ENCODE data around the gene TMTC3. TPM values are rescaled to one million over a fixed set of nuclear protein-coding genes. Genes with fewer than 3 reads are reported as not detected.
A peak's percentile ranks its signal among the peaks of the same experiment; 100 is the strongest.
"Not testable (repeated sequence)": the region's sequence is repeated elsewhere in the genome, so short reads cannot be mapped to it uniquely, and the experiment has no call there.

Gene TMTC3
- polyA plus RNA-seq, 2 of the 4 experiments (the other 2 are of a cell fraction): 12.0 to 34.9 TPM

DNA sequence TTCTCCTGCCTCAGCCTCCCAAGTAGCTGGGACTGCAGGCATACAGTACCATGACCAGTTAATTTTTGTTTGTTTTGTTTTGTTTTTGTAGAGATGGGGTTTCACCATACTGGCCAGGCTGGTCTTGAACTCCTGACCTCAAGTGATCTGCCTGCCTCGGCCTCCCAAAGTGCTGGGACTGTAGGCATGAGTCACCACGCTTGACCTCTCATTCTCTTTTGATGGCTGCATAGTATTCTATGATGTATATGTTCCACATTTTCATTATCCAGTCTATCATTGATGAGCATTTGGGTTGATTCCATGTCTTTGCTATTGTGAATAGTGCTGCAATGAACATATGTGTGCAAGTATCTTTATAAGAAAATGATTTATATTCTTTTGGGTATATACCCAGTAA lies 8.9 kb upstream of the TMTC3 start:
- H3K4me3 ChIP-seq; H3K9me3 ChIP-seq; H3K4me2 ChIP-seq; ATAC-seq; H3K4me1 ChIP-seq; POLR2A ChIA-PET; CTCF ChIA-PET; DNase-seq (ENCODE audit: low read depth in 1 of 2, low spot score in 1 of 2); FAIRE-seq; TF ChIP-seq FOSL2 (IDR thresholded peaks at IDR 0.05): not testable (repeated sequence)
- 0 out of 2 replicates have a peak, but pooled peaks have one; percentile 19 for TF ChIP-seq FOSL2 (CRISPR knock-in tag; IDR thresholded peaks at IDR 0.05)
- H3K27ac ChIP-seq: peak overlapping the region in 1 of 2 experiments; percentile 77; a peak in 3 of 6 replicates
- 91% methylated on average over 2 of the region's 2 CpGs for WGBS (ENCODE audit: missing lambda C conversion rate)

DNA sequence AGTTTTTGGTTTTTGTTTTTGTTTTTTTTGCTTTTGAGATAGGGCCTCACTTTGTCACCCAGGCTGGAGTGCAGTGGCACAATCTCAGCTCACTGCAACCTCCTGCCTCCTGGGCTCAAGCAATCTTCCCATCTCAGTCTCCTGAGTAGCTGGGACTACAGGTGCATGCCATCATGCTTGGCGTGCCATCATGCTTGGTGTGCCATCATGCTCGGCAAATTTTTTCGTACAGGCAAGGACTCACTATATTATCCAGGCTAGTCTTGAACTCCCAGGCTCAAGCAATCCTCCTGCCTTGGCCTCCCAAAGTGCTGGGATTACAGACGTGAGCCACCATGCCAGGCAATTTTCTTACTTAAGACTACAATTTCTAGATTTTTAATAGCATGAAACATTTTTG lies 2.4 kb upstream of the TMTC3 start:
- DNase-seq (ENCODE audit: low read depth in 1 of 2, low spot score in 1 of 2); H3K4me2 ChIP-seq; FAIRE-seq; H3K4me3 ChIP-seq; CTCF ChIA-PET; POLR2A ChIA-PET; H3K9me3 ChIP-seq; ATAC-seq; H3K27ac ChIP-seq: not testable (repeated sequence)
- TF ChIP-seq MAFK (IDR thresholded peaks at IDR 0.05; ENCODE audit: partially characterized antibody): peak; percentile 9
- WGBS (ENCODE audit: missing lambda C conversion rate): 94% methylated on average over 4 of the region's 4 CpGs
- peaks cover 19% of the 10 kb centered on the region for H3K4me1 ChIP-seq

DNA sequence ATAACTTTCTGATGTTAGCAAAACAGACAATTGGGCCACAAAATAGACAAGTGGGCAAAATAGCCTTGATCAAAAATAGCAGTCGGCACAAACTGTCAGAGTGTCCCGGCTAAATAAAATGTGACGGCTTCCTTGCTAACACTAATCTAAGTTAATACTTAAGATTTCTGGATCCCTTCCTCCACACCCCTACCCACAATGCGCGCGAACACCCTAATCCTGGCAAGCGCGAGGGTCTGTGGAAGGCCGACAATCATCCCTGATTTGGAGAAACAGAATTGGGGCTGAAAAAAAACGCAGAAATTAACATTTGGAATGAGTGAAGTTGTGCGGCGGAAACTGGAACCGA lies 708 bp upstream of the TMTC3 start:
- H3K4me2 ChIP-seq: peak overlapping the region; percentile 82
- peak overlapping the region; percentile 76 for H3K4me3 ChIP-seq
- no peaks in the 10 kb centered on the region for H3K9me3 ChIP-seq
- no peak for FAIRE-seq
- POLR2A ChIA-PET: interaction anchor here (0.6 to 1.3 kb wide), 4 partner anchors 12 to 439 kb away, joined by 3 read pairs; no protein-coding TSS in a partner anchor
- ATAC-seq: peak; percentile 2 to 13; a peak in 4 of 6 replicates
- 3% methylated on average over 13 of the region's 13 CpGs for WGBS (ENCODE audit: missing lambda C conversion rate)
- peak overlapping the region; percentile 72 to 91 for H3K27ac ChIP-seq
- DNase-seq (ENCODE audit: low read depth in 1 of 2, low spot score in 1 of 2): no peak
- peaks cover 28% of the 10 kb centered on the region for H3K4me1 ChIP-seq
- CTCF ChIA-PET: interaction anchor here (0.6 to 1.5 kb wide), 2 partner anchors 252 to 853 kb away, joined by 4 read pairs; no protein-coding TSS in a partner anchor
- TF ChIP-seq KDM1A (IDR thresholded peaks at IDR 0.05; ENCODE audit: low read depth) (0 out of 2 replicates have a peak, but pooled peaks have one; percentile 12), KDM5A (IDR thresholded peaks at IDR 0.05) (peak; percentile 41; the same call in 1 of the 2 replicates), MYC (IDR thresholded peaks at IDR 0.05; ENCODE audit: borderline replicate concordance, low read length) (no peak)

DNA sequence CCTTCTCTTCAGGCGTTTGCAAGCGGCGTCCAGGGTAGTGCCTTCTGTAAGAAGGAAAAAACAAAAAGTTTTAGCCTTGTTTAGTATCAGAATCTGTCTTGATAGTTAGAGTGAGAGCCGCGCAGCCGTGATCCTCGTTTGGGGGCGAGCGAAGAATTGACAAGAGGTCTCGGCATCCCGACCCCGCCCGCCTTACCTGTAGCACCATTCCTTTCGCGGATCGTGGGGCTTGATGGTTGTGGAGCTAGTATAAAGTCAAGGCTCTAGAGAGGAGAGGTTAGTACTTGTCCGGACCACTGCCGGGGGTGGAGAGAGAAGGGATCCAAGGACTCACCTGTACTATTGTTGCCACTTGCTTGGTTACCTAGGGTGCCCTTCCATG lies 494 bp downstream of the TMTC3 start:
- DNase-seq (ENCODE audit: low read depth in 1 of 2, low spot score in 1 of 2): peak in 1 of 2 experiments; percentile 6
- Histone ChIP-seq H3K27ac (peak overlapping the region; percentile 78 to 91), H3K4me3 (peak overlapping the region; percentile 76), H3K9me3 (no peaks in the 10 kb centered on the region), H3K4me1 (peaks cover 28% of the 10 kb centered on the region), H3K4me2 (peak overlapping the region; percentile 81)
- ChIA-PET CTCF (interaction anchor here (1.5 to 1.7 kb wide), 2 partner anchors 12 to 852 kb away, joined by 4 to 6 read pairs; no protein-coding TSS in a partner anchor), POLR2A (interaction anchor here (0.6 to 1.3 kb wide), 4 partner anchors 13 to 438 kb away, joined by 3 to 4 read pairs (median 3); no protein-coding TSS in a partner anchor)
- no peak for FAIRE-seq
- ATAC-seq: peak; percentile 16 to 22; a peak in 4 of 6 replicates
- 2% methylated on average over 18 of the region's 18 CpGs for WGBS (ENCODE audit: missing lambda C conversion rate)
- no peak for TF ChIP-seq FOSB (CRISPR knock-in tag; IDR thresholded peaks at IDR 0.05)
- no peak for TF ChIP-seq NR3C1 (IDR thresholded peaks at IDR 0.05)
- TF ChIP-seq CHD4 (IDR thresholded peaks at IDR 0.05; ENCODE audit: borderline replicate concordance): no peak
- TF ChIP-seq PHF8 (IDR thresholded peaks at IDR 0.05; ENCODE audit: borderline replicate concordance, low read depth): no peak
- TF ChIP-seq HOXB5 (CRISPR knock-in tag; IDR thresholded peaks at IDR 0.05): no peak
- no peak for TF ChIP-seq MYC (IDR thresholded peaks at IDR 0.05; ENCODE audit: borderline replicate concordance, low read length)
- TF ChIP-seq RNF2 (IDR thresholded peaks at IDR 0.05; ENCODE audit: borderline replicate concordance, low read depth): no peak
- TF ChIP-seq HDAC2 (IDR thresholded peaks at IDR 0.05): no peak

DNA sequence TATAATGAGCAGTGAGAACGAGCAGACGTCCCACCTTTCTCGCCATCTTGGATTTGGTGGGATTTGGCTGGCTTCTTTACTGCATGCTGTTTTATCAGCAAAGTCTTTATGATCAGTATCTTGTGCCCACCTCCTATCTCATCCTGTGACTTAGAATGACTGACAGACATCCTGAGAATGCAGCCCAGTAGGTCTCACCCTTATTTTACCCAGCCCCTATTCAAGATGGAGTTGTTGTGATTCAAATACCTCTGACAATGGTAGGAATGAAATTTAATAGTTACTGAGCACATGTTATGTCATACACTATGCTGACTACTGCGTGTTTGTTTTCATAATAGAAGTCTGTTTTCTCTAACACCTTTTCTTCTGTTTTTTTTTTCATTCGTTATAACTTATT lies 1.9 kb downstream of the TMTC3 start:
- 97% methylated on average over 5 of the region's 5 CpGs for WGBS (ENCODE audit: missing lambda C conversion rate)
- ATAC-seq (no peak), DNase-seq (ENCODE audit: low read depth in 1 of 2, low spot score in 1 of 2) (no peak), FAIRE-seq (no peak)
- no peaks in the 10 kb centered on the region for H3K9me3 ChIP-seq
- H3K4me3 ChIP-seq: no peak overlapping the region
- CTCF ChIA-PET: no interaction called here
- H3K27ac ChIP-seq: no peak overlapping the region
- H3K4me2 ChIP-seq: peak overlapping the region; percentile 81; the same call in 2 of the 3 replicates
- POLR2A ChIA-PET: no interaction called here
- TF ChIP-seq FOSL2 (IDR thresholded peaks at IDR 0.05) (no peak), FOSL2 (CRISPR knock-in tag; IDR thresholded peaks at IDR 0.05) (no peak), FOXS1 (CRISPR knock-in tag; IDR thresholded peaks at IDR 0.05) (no peak), POLR2AphosphoS2 (conservative IDR thresholded peaks at IDR 0.05; ENCODE audit: low read length) (no peak), HOXB13 (CRISPR knock-in tag; IDR thresholded peaks at IDR 0.05; ENCODE audit: low read depth) (no peak), JUNB (IDR thresholded peaks at IDR 0.05) (no peak), EP300 (IDR thresholded peaks at IDR 0.05) (no peak), HOXB5 (CRISPR knock-in tag; IDR thresholded peaks at IDR 0.05) (no peak)
- peaks cover 28% of the 10 kb centered on the region for H3K4me1 ChIP-seq

All from A549 (cell line).